Heart left ventricle (tissue), 16 donors: Measurements from ENCODE around the gene CCDC71L. TPM values are rescaled to one million over a fixed set of nuclear protein-coding genes. Genes with fewer than 3 reads are reported as not detected.

Experiments used
- ATAC-seq, 4 donors: fragments of 200-7000 bp; cut with Tn5 transposase; one replicate each; pipeline ENCODE4 v1.9.1; 2020 to 2022; ENCODE audit warnings: moderate library complexity in 4 of 4, mild to moderate bottlenecking in 3 of 4, moderate number of reproducible peaks in 1 of 4
- DNase-seq, 5 donors: peaks; one replicate each; pipeline ENCODE4 v3.0.0-alpha.2; 2020
- H3K27ac ChIP-seq, 12 donors: fragments of 200-600 bp; sonication (generic) in 4 of 12; one replicate each; pipeline versions ENCODE4 v1.5.0 to v1.8.0; 2016 to 2022; ENCODE audit warnings: mild to moderate bottlenecking in 2 of 12
- H3K27me3 ChIP-seq, 9 donors: fragments of 200-600 bp; sonication (generic) in 2 of 9; one replicate each; pipeline versions ENCODE4 v1.5.1 to v1.8.0; 2016 to 2022; ENCODE audit warnings: mild to moderate bottlenecking in 3 of 9
- H3K36me3 ChIP-seq, 9 donors: fragments of 200-600 bp; sonication (generic) in 2 of 9; one replicate each; pipeline versions ENCODE4 v1.5.0 to v1.8.0; 2018 to 2022; ENCODE audit warnings: mild to moderate bottlenecking in 2 of 9
- H3K4me1 ChIP-seq, 12 donors: fragments of 200-600 bp; sonication (generic) in 4 of 12; one replicate each; pipeline versions ENCODE4 v1.5.0 to v1.8.0; 2016 to 2022; ENCODE audit warnings: mild to moderate bottlenecking in 3 of 12
- H3K4me3 ChIP-seq, 12 donors: fragments of 200-600 bp; sonication (generic) in 4 of 12; one replicate each; pipeline versions ENCODE4 v1.5.0 to v1.8.0; 2017 to 2022; ENCODE audit warnings: mild to moderate bottlenecking in 9 of 12, moderate library complexity in 4 of 12
- H3K9me3 ChIP-seq, 12 donors: fragments of 200-600 bp; sonication (generic) in 4 of 12; one replicate each; pipeline versions ENCODE4 v1.5.0 to v1.8.0; 2016 to 2022; ENCODE audit warnings: mild to moderate bottlenecking in 1 of 12
- CTCF ChIP-seq, 12 donors: fragments of 200-600 bp; sonication (generic) in 4 of 12; IDR thresholded peaks; one replicate each; pipeline versions ENCODE4 v1.5.0 to v1.8.0; 2018 to 2022; ENCODE audit warnings: antibody characterized with exemption in 12 of 12, mild to moderate bottlenecking in 5 of 12
- POLR2A ChIP-seq, 2 donors: fragments of 450-650 bp; IDR thresholded peaks; one replicate each; pipeline ENCODE4 v1.6.1; 2017; ENCODE audit warnings: antibody characterized with exemption in 2 of 2, mild to moderate bottlenecking in 2 of 2, moderate library complexity in 2 of 2
- WGBS, 4 donors: extraction: QIAGEN DNeasy Blood & Tissue Kit in 2 of 4; methylation state at CpG; one replicate each; pipeline versions ENCODE4 v1.1.5 to v1.1.7; 2013 to 2018; 5-methylcytosine and 5-hydroxymethylcytosine counted together
- intact Hi-C, 10 donors: fragments of 100-400 bp; cut with DNase I; formaldehyde crosslinking; loops; one replicate each; pipeline versions ENCODE4 v1.11.1 to v1.14.2; 2022
- polyA plus RNA-seq, 2 donors: library from polyadenylated mRNA; stranded (reverse); fragments of 200-250 nt; gene quantifications; one replicate each; pipeline ENCODE4 v1.2.3, GENCODE V29; 2013
- total RNA-seq, 9 donors: library from RNA; depleted of rRNA in 2 of 9; stranded (reverse); fragments of >200 nt in 2 of 9; fragmentation: NEBNext Ultra II Directional in 3 of 9; extraction: Animal tissue kit (Norgen Biotek cat#: 25700) in 3 of 9; gene quantifications; one replicate each; pipeline versions ENCODE4 v1.1.0 to v1.2.4, GENCODE V29; 2016 to 2023
- donor health status: ischemic (EF 13 %, LVEDD 7.1; RV severe dilation, severe dysfunction).
- donor health status: healthy with polysubstance abuse.
- donor health status: DM: no; HTN: yes; CAD: no.
- donor health status: DM: no; HTN: no; CAD: no.
- donor health status: ischemic (EF 25% LVEDD 6.9; RV normal size, moderate dysfunction).
- donor health status: ischemic (EF 25% LVEDD 5.7; RV mildly dilated, moderate dysfunction).
- donor health status: healthy.
- donor health status: DM: yes; HTN: yes; CAD: no.
- donor health status: ischemic (EF 35%, LVEDD 5.7; RV mildly dilated, moderate dysfunction).
- donor health status: nonischemic (EF 11% LVEDD 7.7; RV severe dilation, severe dysfunction).
- donor health status: DM: yes; HTN: yes; CAD: no.
- donor health status: PGD.
- donor health status: ischemic (EF 29% LVEDD 5.4; RV normal size, mild dysfunction).
- donor health status: nonischemic (EF 23%, LVEDD 6.1; RV moderate dilation, normal function).

CCDC71L gene
- total and polyA plus RNA-seq, 11 donors: 3.5 to 16.7 (median 6.9) TPM

DNA sequence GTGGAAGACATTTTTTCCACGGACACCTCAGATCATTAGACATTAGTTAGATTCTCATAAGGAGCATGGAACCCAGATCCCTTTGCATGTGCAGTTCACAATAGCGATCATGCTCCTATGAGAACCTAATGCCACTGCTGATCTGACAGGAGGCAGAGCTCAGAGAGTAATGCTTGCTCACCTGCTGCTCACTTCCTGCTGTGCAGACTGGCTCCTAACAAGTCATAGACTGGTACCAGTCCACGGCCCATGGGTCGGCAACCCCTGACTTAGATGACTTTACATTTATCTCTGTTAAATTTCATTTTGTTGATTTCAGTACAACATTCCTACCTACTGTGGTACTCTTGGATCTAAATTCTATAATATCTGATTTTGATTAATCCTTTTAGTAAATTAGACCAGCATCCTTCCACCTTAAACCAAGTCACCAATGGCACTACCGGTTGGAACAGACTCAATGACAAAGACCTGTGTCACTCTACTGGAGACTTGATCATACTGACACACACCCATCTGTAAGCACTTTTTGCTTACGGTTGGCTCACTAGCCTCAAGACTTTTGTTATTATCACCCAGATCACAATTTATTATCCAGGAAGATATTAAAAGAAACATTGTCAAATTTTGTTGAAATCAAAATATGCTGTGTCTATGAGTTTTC, 8.0 kb upstream of the CCDC71L start:
- ATAC-seq: no peak
- intact Hi-C loops: loop anchor here in 1 of 10 donors (10.0 kb wide), 1 partner anchor 124 kb away; no protein-coding TSS in a partner anchor

GRCh38 chr7:106666353-106666752, 5.4 kb upstream of the CCDC71L start:
- intact Hi-C loops: loop anchor here in 1 of 10 donors (10.0 kb wide), 1 partner anchor 122 kb away; no protein-coding TSS in a partner anchor
- no peak for ATAC-seq

More for the DNA sequence above, 8.0 kb upstream of the CCDC71L start:
- Histone ChIP-seq H3K27ac (no peak overlapping the region), H3K36me3 (no peaks in the 10 kb centered on the region), H3K4me1 (no peaks in the 10 kb centered on the region), H3K27me3 (no peaks in the 10 kb centered on the region), H3K4me3 (no peak overlapping the region), H3K9me3 (peaks cover 0 to 2% (median 0%) of the 10 kb centered on the region in 12 donors)
- no peak for DNase-seq
- WGBS, 4 donors: 88 to 96% (median 89%) methylated on average over 6 of the region's 6 CpGs
- no peak for TF ChIP-seq CTCF (IDR thresholded peaks at IDR 0.05)
- TF ChIP-seq POLR2A (IDR thresholded peaks at IDR 0.05): no peak

DNA sequence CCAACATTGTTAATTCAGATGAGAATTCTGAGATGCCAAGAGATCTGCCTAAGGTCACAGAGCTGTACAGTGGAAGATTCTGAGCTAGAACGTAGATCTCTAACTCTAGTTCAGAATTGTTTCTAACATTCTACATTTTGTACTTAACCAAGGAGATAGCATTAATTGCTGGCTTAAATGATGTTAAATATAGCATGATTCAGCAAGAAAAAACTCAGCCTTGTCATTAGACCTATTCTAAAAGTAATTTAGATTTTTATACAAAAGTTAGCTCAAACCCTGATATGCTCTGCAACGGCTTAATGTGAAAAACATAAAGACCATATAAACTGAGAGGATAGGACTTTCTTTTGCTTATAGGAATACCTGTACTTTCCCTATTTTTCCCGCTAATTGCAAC, 3.4 kb upstream of the CCDC71L start:
- no peak for ATAC-seq
- H3K4me1 ChIP-seq: peaks cover 0 to 8% (median 3%) of the 10 kb centered on the region in 12 donors
- no peak for TF ChIP-seq CTCF (IDR thresholded peaks at IDR 0.05)
- TF ChIP-seq POLR2A (IDR thresholded peaks at IDR 0.05): no peak
- H3K4me3 ChIP-seq: no peak overlapping the region
- H3K36me3 ChIP-seq: no peaks in the 10 kb centered on the region
- peaks cover 0 to 2% (median 0%) of the 10 kb centered on the region in 12 donors for H3K9me3 ChIP-seq
- intact Hi-C loops: loop anchor here in 7 of 10 donors (5.0 to 10.0 kb wide), 6 partner anchors 62 to 487 kb away; no protein-coding TSS in a partner anchor
- WGBS, 4 donors: 73 to 88% (median 86%) methylated on average over 3 of the region's 3 CpGs
- H3K27me3 ChIP-seq: no peaks in the 10 kb centered on the region
- H3K27ac ChIP-seq: no peak overlapping the region
- DNase-seq: no peak

More at GRCh38 chr7:106666353-106666752, 5.4 kb upstream of the CCDC71L start:
- Histone ChIP-seq H3K4me3 (no peak overlapping the region), H3K4me1 (no peaks in the 10 kb centered on the region), H3K27me3 (no peaks in the 10 kb centered on the region), H3K36me3 (no peaks in the 10 kb centered on the region), H3K9me3 (peaks cover 0 to 2% (median 0%) of the 10 kb centered on the region in 12 donors), H3K27ac (no peak overlapping the region)
- 85 to 90% (median 89%) methylated on average over 2 of the region's 2 CpGs for WGBS, 4 donors
- TF ChIP-seq CTCF (IDR thresholded peaks at IDR 0.05): no peak
- no peak for TF ChIP-seq POLR2A (IDR thresholded peaks at IDR 0.05)
- no peak for DNase-seq
